TTC549 (cell line): ENCODE results near the gene PDGFA.

Experiments
- FAIRE-seq: peaks from 2 replicates; lab custom pipeline; 2012; peaks lifted over from hg19 to GRCh38; lab: Jason Lieb, UNC

Gene PDGFA

DNA sequence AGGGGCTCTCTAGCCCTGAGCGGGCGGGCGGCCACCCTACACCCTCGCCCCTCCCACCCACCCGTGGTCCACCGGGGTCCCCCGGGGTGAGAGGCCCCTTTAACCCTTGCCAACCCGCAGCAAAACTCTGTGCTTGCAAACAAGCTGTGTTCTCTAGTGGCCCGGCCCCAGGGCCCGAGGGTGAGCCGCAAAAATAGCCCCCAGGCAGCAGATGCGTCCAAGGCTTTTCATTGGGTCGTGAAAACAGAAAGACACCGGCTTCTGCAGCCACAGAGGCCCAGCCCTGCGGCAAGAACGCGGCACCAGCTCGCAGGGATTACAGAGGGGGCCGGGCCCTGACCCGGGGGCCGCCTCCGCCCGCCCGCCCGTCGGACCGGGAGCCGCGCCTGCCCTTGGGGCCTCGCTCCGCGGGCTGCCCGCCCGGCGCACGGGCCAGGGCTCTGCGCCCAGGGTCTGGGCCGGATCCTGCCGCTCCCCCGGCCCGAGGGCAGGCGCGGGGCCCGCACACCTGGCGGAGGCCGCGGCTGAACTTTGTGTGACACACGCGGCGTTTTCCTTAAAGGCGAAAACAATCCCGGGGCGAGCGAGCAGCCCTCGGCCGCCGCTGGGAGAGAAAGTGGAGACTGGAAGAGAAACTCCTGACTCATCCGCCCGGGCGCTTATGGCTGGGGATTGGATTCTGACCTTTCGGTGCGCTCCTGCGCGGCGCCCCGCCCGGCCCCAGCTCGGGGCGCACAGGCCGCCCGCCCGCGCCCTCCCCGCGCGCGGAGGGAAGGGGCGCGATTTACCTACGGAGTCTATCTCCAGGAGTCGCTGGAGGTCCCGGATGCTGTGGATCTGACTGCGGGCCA, 2.8 kb downstream of the PDGFA start:
- FAIRE-seq, result no peak

- no peak for FAIRE-seq
These were observed 3.4 kb downstream of the PDGFA start for GRCh38 chr7:516216-516605.

- no peak for FAIRE-seq
These were observed 4.0 kb downstream of the PDGFA start for GRCh38 chr7:515628-516027.

DNA sequence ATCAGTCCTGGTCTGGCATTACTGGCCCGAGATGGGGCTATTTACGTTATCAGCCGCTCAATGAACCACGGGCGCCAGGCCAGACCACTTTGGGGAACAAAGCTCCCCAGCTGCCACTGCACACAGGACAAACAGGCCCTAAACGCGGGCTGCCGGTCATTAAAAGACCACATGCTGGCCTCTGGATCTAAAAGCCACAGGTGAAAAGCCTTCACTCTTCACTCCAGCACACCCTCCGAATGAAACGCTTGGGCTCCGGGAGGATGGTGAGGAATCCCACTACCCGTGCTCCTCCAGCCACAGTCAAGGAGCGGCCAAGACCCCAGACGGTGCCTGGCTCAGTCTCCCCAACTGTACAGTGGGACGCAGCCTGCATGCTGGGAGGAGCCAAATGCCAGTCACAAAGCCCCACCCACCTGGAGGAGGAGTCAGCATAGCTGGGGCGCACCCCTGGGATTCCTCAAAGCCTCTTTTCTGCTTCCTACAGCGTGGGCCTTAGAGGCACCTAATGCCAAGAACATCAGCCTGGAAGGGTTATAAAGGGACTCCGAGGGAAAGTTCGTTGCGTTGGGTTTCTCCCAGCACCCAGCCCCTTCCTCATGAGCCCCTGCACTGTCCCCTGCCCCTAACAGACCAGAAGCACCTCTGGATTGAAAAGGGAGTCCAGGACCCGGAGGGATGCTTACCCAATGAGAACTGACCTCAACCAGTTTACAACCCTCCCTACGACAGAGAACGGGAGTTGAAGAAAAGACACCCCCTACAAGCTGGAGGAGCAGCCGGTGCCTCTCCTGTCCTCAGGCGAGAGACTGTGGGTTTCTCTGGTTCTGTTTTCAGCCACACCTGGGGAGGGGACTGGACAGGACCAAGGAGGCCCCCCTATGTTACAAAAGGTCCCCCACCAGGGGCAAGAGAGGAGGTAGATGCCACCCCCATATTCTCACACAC, 4.7 kb downstream of the PDGFA start:
- FAIRE-seq, result no peak

DNA sequence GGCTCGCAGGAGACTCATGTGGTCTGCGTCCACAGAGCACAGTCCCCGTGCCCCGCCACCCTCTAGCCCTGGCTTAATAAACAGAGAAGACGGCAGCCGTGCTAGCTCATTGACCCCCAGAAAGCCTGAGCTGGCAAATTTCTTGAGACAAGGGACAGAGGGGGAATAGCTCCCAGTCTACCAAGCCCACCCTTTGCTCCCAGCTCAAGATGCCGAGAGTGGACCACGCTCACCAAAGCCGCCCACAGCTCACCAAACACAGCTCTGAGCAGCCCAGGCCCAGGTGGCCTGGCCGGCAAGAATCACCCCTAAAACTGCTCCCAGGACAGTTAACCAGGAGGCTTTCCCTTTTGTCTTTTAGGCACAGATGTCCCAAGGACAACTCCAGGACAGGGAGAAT, 5.4 kb downstream of the PDGFA start:
- no peak for FAIRE-seq

- no peak for FAIRE-seq
These were observed 6.0 kb downstream of the PDGFA start for GRCh38 chr7:513521-514166.

DNA sequence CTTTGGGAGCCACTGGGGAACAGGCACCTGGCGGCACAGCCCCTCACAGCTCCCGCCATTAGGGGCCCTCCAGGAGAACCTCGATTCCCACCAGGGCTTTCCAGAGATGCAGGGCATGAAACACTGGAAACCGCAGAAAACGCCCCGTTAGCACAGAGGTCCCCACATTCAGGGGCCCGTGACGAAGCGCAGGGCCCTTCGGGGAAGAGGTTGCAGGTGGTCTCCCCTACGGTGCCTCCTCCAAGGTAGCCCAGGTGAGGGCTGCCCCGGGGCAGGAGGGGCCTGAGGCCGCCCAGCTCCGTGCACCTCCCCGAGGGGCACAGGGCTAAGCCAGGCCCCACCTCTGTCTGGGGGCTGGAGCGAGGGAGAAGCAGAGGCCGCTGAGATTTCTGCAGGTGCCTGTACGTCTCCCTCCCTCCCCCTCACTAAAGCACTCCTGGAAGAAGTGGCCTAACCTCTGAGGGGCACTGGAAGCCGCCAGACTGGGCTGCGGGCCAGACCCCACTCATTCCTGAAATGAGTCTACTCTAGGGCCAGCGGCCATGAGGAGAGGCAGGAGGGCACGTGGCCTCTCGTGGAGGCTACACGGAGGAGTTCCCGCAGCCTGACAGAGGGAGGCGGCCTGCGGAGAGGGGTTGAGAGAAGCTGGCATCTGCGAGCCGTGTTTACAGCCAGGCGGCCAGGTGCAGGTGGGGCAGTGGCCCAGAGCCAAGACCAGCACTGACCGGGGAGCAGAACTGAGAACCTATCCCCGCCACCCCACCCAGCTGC, 6.9 kb downstream of the PDGFA start:
- FAIRE-seq, result no peak

GRCh38 chr7:512146-512510, 7.5 kb downstream of the PDGFA start:
- FAIRE-seq, result no peak

GRCh38 chr7:511476-512145, 8.0 kb downstream of the PDGFA start:
- no peak for FAIRE-seq

- no peak for FAIRE-seq
These were observed 8.8 kb downstream of the PDGFA start for GRCh38 chr7:510782-511281.

DNA sequence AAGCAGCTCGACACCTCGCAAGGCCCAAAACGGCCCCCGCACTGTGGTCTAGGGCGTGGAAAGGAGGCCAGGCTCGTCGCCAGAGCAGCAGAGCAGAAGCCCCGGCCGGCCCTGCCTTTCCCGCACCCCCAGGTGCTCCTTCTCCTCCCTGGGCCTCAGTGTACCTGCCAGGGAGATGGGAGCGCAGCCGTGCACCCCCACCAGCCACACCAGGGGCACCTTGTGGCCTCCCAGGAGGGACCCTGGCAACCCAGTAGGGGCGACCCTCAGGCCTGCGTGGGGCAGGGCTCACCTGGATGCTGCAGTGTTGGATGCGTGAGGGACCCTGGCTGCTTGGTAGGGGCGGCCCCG, 9.5 kb downstream of the PDGFA start:
- no peak for FAIRE-seq

DNA sequence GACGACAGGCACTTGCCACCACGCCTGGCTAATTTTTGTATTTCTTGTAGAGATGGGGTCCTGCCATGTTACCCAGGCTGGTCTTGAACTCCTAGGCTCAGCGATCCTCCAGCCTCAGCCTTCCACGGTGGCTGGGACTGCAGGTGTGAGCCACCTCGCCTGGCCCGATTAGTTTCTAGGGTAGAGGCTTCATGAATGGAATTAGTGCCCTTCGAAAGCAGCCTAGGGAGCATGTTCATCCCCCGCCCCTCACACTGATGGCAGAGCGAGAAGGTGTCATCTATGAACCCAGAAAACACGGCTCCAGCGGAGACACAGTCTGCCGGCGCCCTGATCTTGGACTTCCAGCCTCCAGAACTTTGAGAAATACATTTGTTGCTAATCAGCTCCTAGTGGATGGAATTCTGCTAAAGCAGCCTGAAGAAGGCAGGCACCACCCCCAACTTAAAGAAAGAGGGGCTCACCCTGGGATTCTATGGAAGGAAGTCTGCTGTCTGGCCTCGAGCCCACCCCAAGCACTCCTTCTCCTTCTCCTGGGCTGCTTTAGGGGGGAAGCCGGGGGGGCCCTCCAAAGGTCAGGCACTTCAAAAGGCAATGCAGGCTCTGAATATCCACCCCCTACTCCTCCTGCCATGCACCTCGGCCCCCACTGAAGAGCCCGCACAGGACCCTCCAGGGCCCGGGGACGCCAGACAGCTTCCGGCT, 10.1 kb downstream of the PDGFA start:
- no peak for FAIRE-seq

GRCh38 chr7:508461-509170, 11.0 kb downstream of the PDGFA start:
- FAIRE-seq, result no peak

DNA sequence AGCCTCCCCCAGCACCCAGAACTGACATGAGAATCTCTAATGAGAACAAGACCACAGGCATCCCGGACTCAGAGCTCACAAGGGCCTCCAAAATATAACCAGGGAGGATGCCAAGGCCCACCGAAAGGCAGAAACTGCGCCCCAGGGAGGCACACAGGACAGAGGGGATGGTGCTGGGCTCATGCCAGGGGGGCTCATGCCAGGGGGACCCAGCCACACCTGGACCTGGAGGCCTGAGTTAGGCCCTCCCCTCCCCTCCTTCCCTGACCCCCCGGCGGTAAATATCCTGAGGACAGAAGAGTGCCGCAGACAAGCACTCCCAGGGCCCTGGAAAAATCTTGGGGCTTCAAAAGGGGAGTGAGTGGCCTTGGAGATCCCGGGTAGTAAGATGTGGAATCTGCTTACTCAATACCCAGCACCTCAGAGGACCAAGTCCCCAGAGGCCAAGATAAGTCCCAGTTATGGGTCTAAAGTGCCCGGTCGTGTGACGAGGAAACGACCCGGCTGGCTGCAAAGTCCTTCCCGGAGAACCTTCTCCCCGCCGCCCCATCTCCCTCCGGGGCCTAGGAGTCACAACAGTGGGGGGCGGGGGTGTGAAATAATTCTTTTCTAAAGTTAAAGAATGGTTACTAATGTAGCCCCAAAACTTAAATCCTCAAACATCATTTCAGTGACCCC, 11.9 kb downstream of the PDGFA start:
- FAIRE-seq, result no peak

DNA sequence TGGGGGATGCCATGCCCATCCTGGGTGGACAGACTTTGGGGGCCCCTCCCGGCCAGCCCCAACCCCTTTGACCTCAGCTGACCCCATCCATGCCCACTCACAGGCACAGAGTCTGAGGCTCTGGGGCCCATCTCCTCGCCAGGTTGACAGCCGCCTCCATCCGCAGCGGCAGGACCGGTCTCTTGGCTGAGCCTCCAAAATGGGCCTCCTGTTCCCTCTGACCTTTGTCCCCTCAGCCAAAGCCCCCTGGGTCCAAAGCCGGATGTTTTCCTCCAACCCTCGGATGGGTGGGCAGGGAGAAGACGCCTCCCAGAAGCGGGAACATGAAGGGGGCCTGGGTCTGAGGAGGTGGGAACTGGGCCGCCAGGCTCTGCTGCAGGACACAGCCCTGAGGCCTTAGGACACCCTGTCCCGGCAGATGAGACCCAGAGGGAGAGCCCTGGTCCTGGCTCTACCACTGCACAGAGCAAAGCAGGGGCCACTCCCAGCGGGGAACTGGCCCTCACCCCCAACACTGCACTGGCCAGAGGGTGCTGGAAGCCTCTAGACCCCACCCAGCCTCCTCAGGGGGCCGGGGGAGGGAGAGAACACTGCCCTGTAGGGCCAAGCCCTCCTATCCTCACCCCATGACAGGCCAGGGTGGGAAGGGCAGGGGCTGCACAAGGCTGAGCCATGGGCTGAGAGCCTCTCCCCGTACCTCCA, 12.6 kb downstream of the PDGFA start:
- FAIRE-seq, result no peak

- no peak for FAIRE-seq
These were observed 13.2 kb downstream of the PDGFA start for GRCh38 chr7:506391-506831.

DNA sequence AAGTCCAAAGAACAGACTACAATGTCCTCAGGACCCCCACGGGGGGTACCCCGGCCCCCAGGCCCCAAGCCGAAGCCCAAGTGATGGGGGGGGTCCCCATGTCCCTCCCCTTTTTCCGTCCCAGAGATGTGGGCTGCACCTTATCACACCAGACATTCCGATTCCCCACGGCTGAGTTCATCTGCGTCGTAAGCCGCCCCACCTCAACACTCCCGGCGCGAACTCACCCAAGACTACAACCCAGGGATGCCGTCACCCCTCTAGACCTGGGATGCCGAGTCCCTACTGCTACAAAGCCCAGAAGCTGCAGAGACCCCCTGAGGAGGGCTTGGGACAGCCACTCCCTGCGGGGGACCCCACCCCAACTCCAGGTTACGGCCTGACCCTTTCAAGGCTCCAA, 14.5 kb downstream of the PDGFA start:
- FAIRE-seq, result no peak

- no peak for FAIRE-seq
These were observed 15.2 kb downstream of the PDGFA start for GRCh38 chr7:504221-505111.
